HCT116 (cell line): ENCODE data around the gene CHRD. TPM values are rescaled to one million over a fixed set of nuclear protein-coding genes. Genes with fewer than 3 reads are reported as not detected.

Experiments
- ATAC-seq: fragments of 200-7000 bp; cut with Tn5 transposase; 2 replicates; pipeline ENCODE4 v1.9.1; 2020; ENCODE audit warnings: mild to moderate bottlenecking, moderate library complexity
- BruUV-seq: library from RNA; stranded (reverse); fragments of 400-500 nt; replicated peaks from 2 replicates; lab custom pipeline; 2021; lab: Mats Ljungman, UMichigan
- CTCF ChIA-PET: fragments of 300-600 bp; sonication (Branson Sonifier 250); formaldehyde crosslinking; loops from one replicate; lab custom pipeline; 2021; ENCODE audit warnings: antibody characterized with exemption; lab: Charles Lee
- POLR2A ChIA-PET: fragments of 300-600, 350-600 bp; sonication (Branson Sonifier 250); formaldehyde crosslinking; loops from one replicate; lab custom pipeline; 2021; ENCODE audit warnings: antibody characterized with exemption; lab: Charles Lee
- RAD21 ChIA-PET, 2 experiments: fragments of 300-600 bp; sonication (Branson Sonifier 250); formaldehyde crosslinking; loops; one replicate each; lab custom pipeline; 2023; ENCODE audit warnings: low total read pairs in 2 of 2; ENCODE audit not compliant: uncharacterized antibody in 2 of 2, unreplicated experiment in 2 of 2, low non-redundant PET in 1 of 2; lab: Charles Lee
- DNase-seq: peaks from one replicate; pipeline ENCODE4 v3.0.0-alpha.2; 2010; ENCODE audit warnings: low read depth, low spot score
- H2AFZ ChIP-seq: fragments of 200-600 bp; shearing (Covaris generic), sonication (generic); 2 replicates; pipeline ENCODE4 v1.6.1; 2017; ENCODE audit warnings: low read depth, mixed run types, mixed read lengths, antibody characterized with exemption, low read length; ENCODE audit not compliant: poor library complexity, severe bottlenecking
- H3K27ac ChIP-seq: 2 replicates; pipeline ENCODE4 v1.5.1; 2012; ENCODE audit warnings: low read depth, low read length
- H3K27me3 ChIP-seq: fragments of 200-600 bp; sonication (generic); 2 replicates; pipeline ENCODE4 v1.6.1; 2016; ENCODE audit warnings: mixed run types, low read length, mixed read lengths; ENCODE audit not compliant: insufficient read depth
- H3K36me3 ChIP-seq, 2 experiments: fragments of 200-500 bp in 1 of 2; fragments of 200-600 bp in 1 of 2; sonication (Bioruptor generic) in 1 of 2; sonication (generic) in 1 of 2; 2 replicates each; pipeline versions ENCODE4 v1.5.1 to v1.6.1; 2014 to 2016; ENCODE audit warnings: low read length in 2 of 2, inconsistent platforms in 1 of 2, mixed read lengths in 1 of 2, mixed run types in 1 of 2; ENCODE audit not compliant: insufficient read depth in 2 of 2, control insufficient read depth in 1 of 2
- H3K4me1 ChIP-seq, 2 experiments: fragments of 200-600 bp in 1 of 2; sonication (generic) in 1 of 2; 2 replicates each; pipeline versions ENCODE4 v1.5.1 to v1.6.1; 2012 to 2017; ENCODE audit warnings: low read length in 2 of 2, inconsistent platforms in 1 of 2, mild to moderate bottlenecking in 1 of 2, mixed read lengths in 1 of 2, mixed run types in 1 of 2, moderate library complexity in 1 of 2; ENCODE audit not compliant: insufficient read depth in 2 of 2, control insufficient read depth in 1 of 2
- H3K4me2 ChIP-seq: fragments of 200-600 bp; sonication (generic); 2 replicates; pipeline ENCODE4 v1.6.1; 2017; ENCODE audit warnings: mixed run types, low read length, mixed read lengths
- H3K4me3 ChIP-seq, 2 experiments: fragments of 200-600 bp in 1 of 2; sonication (generic) in 1 of 2; replicated peaks in 1 of 2; 2 replicates each; pipeline ENCODE4 v1.5.1; 2011 to 2016; ENCODE audit warnings: low read length in 2 of 2, control low read depth in 1 of 2, low read depth in 1 of 2, mild to moderate bottlenecking in 1 of 2, mixed read lengths in 1 of 2, mixed run types in 1 of 2
- H3K79me2 ChIP-seq: fragments of 200-600 bp; sonication (generic); 2 replicates; pipeline ENCODE4 v1.6.1; 2017; ENCODE audit warnings: mild to moderate bottlenecking, mixed run types, low read length, moderate library complexity, mixed read lengths; ENCODE audit not compliant: insufficient read depth
- H3K9ac ChIP-seq: fragments of 200-600 bp; sonication (generic); 2 replicates; pipeline ENCODE4 v1.6.1; 2016; ENCODE audit warnings: low read length, mixed read lengths
- H3K9me2 ChIP-seq: fragments of 200-600 bp; sonication (generic), shearing (Covaris generic); 2 replicates; pipeline ENCODE4 v1.6.1; 2017; ENCODE audit warnings: mixed run types, mild to moderate bottlenecking, moderate library complexity; ENCODE audit not compliant: insufficient read depth
- H3K9me3 ChIP-seq, 2 experiments: fragments of 200-500 bp in 1 of 2; fragments of 200-600 bp in 1 of 2; sonication (Bioruptor generic) in 1 of 2; sonication (generic) in 1 of 2; 2 replicates each; pipeline ENCODE4 v1.6.1; 2014 to 2017; ENCODE audit warnings: low read length in 2 of 2, mixed read lengths in 2 of 2, inconsistent platforms in 1 of 2, low read depth in 1 of 2, mild to moderate bottlenecking in 1 of 2, mixed run types in 1 of 2, moderate library complexity in 1 of 2; ENCODE audit not compliant: control insufficient read depth in 1 of 2, insufficient read depth in 1 of 2
- H4K20me1 ChIP-seq: fragments of 200-600 bp; sonication (generic), shearing (Covaris generic); 2 replicates; pipeline ENCODE4 v1.6.1; 2017; ENCODE audit warnings: mixed run types, mild to moderate bottlenecking, moderate library complexity; ENCODE audit not compliant: insufficient read depth
- CEBPB ChIP-seq: IDR thresholded peaks from 2 replicates; pipeline ENCODE4 v1.6.1; 2012; ENCODE audit warnings: low read depth
- CTCF ChIP-seq, 3 experiments: fragments of 200-600 bp in 1 of 3; sonication (generic) in 1 of 3; IDR thresholded peaks in 2 of 3; conservative IDR thresholded peaks in 1 of 3; 2 replicates each; pipeline ENCODE4 v1.5.1; 2012 to 2017; ENCODE audit warnings: low read depth in 2 of 3, low read length in 2 of 3, antibody characterized with exemption in 1 of 3, borderline replicate concordance in 1 of 3, control low read depth in 1 of 3, mild to moderate bottlenecking in 1 of 3, mixed read lengths in 1 of 3, mixed run types in 1 of 3, moderate library complexity in 1 of 3; ENCODE audit not compliant: insufficient read depth in 1 of 3
- EGR1 ChIP-seq: IDR thresholded peaks from 2 replicates; pipeline ENCODE4 v1.6.1; 2012; ENCODE audit warnings: low read depth
- POLR2AphosphoS5 ChIP-seq: IDR thresholded peaks from 2 replicates; pipeline ENCODE4 v1.6.1; 2011; ENCODE audit warnings: mild to moderate bottlenecking, low read depth, low read length, moderate library complexity
- ZBTB33 ChIP-seq: IDR thresholded peaks from 2 replicates; pipeline ENCODE4 v1.6.1; 2011; ENCODE audit warnings: mild to moderate bottlenecking, low read length, moderate library complexity; ENCODE audit not compliant: insufficient replicate concordance; ENCODE audit errors: extremely low read depth
- ZNF274 ChIP-seq: fragments of 200-500 bp; sonication (Bioruptor generic); IDR thresholded peaks from 2 replicates; pipeline ENCODE4 v1.6.1; 2014; ENCODE audit warnings: mild to moderate bottlenecking, low read depth, low read length, inconsistent platforms
- intact Hi-C: fragments of 100-400 bp; cut with micrococcal nuclease; formaldehyde crosslinking; loops from 2 replicates; pipeline ENCODE4 v1.10.0; 2022
- total RNA-seq: library from RNA; stranded (reverse); gene quantifications from one replicate; pipeline ENCODE4 v1.2.1, GENCODE V29; 2021; ENCODE audit not compliant: unreplicated experiment

Gene CHRD
- total RNA-seq, 1 experiment from 2014 or later, result 8.0 TPM

GRCh38 chr3:184354121-184354728 lies 25.6 kb upstream of the CHRD start:
- RAD21 ChIA-PET, result no interaction called here
- Histone ChIP-seq H4K20me1 (no peaks in the 10 kb centered on the region), H3K4me1 (peaks cover 0 to 3% of the 10 kb centered on the region in 2 experiments; a peak in 1 of 4 replicates), H3K9me2 (no peaks in the 10 kb centered on the region), H3K4me2 (no peak overlapping the region), H3K9me3 (no peaks in the 10 kb centered on the region), H3K27me3 (no peaks in the 10 kb centered on the region), H3K27ac (no peak overlapping the region), H3K9ac (no peak overlapping the region), H3K4me3 (no peak overlapping the region), H3K36me3 (peaks cover 24% of the 10 kb centered on the region in 2 experiments; a peak in 3 of 4 replicates), H2AFZ (no peak overlapping the region), H3K79me2 (no peaks in the 10 kb centered on the region; the same call in 1 of the 2 replicates)
- BruUV-seq, result no TSS peak
- intact Hi-C loops, result no loop called here
- DNase-seq (no peak), ATAC-seq (peak; percentile 91)
- TF ChIP-seq CEBPB, result no peak
- TF ChIP-seq CTCF (IDR thresholded peaks at IDR 0.05 in 2 of 3, conservative IDR thresholded peaks at IDR 0.05 in 1 of 3; ENCODE audit: borderline replicate concordance in 1 of 3, insufficient read depth in 1 of 3, low read depth in 2 of 3, low read length in 2 of 3), result peak in 2 of 3 experiments; percentile 84 to 86; a peak in 4 of 6 replicates
- POLR2A ChIA-PET, result no interaction called here
- CTCF ChIA-PET, result interaction anchor here (1.0 to 1.2 kb wide), 2 partner anchors 18 to 178 kb away, joined by 3 to 4 read pairs; no protein-coding TSS in a partner anchor

- Histone ChIP-seq H3K4me3 (no peak overlapping the region), H3K4me2 (no peak overlapping the region), H3K9me3 (no peaks in the 10 kb centered on the region), H3K79me2 (no peaks in the 10 kb centered on the region; the same call in 1 of the 2 replicates), H3K36me3 (peaks cover 24% of the 10 kb centered on the region in 2 experiments; a peak in 3 of 4 replicates), H3K9me2 (no peaks in the 10 kb centered on the region), H3K27ac (no peak overlapping the region), H3K27me3 (no peaks in the 10 kb centered on the region), H2AFZ (no peak overlapping the region)
- ChIA-PET RAD21 (no interaction called here), POLR2A (no interaction called here), CTCF (interaction anchor here (1.2 kb wide), 1 partner anchor 178 kb away, joined by 3 read pairs; no protein-coding TSS in a partner anchor)
- ATAC-seq, result peak; percentile 46
- DNase-seq, result no peak
- BruUV-seq, result no TSS peak
- TF ChIP-seq ZNF274 (no peak), EGR1 (no peak), ZBTB33 (no peak), CEBPB (no peak), POLR2AphosphoS5 (no peak)
- TF ChIP-seq, all 23 proteins: peak for 0
- Histone ChIP-seq H3K4me1 (peaks cover 0 to 6% of the 10 kb centered on the region in 2 experiments; a peak in 1 of 4 replicates), H3K9ac (no peak overlapping the region), H4K20me1 (no peaks in the 10 kb centered on the region)
- intact Hi-C loops, result no loop called here
These were observed 25.1 kb upstream of the CHRD start for GRCh38 chr3:184354754-184355153.
